HG03108 (cell line): ENCODE results near the gene CYP2W1.

Experiments used
- ATAC-seq: cut with Tn5 transposase; IDR thresholded peaks from one replicate; pipeline ENCODE4 v1.9.1; 2021; ENCODE audit warnings: moderate library complexity; ENCODE audit not compliant: unreplicated experiment

Gene CYP2W1

DNA sequence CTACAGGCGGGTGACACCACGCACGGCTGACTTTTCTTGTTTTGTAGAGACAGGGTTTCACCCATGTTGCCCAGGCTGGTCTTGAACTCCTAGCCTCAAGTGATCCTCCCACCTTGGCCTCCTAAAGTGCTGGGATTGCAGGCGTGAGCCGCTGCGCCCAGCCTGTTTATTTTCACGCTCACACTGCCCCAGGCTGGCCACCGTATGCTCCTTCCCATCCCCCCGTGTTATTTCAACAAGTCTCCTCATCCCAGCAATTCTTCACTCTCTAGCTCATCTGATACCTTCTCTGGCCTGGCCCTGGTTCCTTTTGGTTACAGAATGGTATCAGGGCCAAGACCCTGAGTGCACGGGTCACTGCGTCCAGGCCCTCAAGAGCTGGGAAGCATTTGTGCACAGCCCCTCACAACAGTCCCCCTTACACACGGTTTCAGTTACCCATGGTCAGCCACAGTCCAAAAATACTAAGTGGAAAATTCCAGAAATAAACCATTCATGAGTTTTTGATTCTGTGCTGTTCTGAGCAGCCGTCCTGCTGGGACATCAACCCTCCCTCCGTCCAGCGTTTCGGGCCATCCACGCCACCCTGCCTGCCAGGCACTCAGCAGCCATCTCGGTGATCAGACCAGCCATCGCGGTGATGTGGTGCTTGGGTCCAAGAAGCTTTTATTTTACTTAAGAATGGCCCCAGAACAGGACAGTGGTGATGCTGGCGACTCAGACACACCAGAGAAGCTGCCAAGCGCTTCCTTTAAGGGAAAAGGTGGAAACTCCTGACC, 16.5 kb upstream of the CYP2W1 start:
- ATAC-seq = no peak

DNA sequence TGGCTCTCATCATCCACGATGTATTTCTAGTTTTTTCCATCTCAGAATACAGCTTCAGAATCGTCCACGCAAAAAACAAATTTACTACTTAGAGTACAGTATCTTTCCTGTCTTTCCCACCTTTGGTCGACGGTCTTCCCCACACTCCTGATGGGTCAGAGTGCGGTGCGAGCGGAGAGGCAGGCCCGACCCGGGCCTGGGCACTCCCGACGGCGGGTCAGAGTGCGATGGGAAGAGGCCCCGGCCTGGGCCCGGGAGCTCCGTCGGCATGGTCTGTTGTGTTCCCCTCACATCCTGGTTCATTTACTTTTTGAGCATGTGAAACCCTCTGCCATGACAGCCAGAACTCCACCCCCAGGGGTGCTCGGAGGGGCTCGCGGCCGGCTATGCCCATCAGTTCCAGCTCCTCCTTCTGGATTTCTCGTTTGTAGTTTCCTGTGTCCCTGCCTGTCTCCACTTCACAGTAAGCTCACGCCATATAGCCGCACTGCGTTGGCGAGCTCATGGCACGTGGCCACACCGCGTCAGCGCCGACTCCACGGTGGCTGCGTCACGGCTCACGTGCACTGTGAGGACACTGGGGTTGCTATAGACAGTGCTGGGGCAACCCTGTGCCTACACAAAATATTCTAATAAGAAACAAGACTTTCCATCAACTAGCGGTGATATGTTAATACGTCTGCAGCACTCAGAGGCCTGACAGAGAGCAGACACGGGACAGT, 15.5 kb upstream of the CYP2W1 start:
- no peak for ATAC-seq

DNA sequence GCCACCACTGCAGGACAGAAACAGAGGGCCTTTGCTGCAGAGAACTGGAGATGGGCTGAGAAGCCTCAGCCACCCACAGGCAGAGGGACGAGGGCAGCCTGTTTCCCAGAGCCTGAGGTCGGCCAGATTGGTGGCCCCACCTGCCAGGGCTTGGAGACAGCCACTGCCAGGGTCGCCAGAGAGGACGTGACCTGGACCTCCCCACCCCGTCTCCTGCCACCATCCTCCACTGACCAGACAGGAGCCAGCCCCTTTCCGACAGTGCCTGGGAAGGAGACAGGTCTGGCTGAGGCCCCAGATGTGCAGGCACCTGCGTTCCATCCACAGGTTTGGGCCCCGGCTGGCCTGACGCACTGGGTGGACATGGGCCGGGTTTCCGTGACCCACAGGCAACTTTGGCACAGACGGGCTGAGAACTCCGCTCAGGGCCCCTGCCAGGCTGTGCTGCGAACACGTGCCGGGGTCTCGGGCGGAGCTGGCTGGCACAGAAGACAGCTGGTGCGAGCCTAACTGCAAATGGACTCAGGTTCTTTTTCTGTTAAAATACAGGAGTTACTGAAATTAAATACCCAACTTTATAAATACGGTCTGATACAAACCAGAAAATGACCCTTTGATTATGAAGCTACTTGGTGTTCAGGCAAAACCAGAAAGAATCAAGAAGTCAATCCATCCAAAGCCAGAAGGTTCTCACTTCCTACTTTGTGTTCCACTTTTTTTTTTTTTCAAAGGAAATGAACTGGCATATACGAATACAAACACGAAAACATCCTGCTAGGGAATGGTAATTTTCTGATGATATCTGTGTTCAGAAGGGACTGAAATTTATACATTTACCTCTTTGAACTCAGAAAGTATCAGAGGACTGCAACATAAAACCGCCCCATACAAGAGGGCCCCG, 14.5 kb upstream of the CYP2W1 start:
- no peak for ATAC-seq

- ATAC-seq = no peak
Observed at GRCh38 chr7:969403-969802, 13.6 kb upstream of the CYP2W1 start.

DNA sequence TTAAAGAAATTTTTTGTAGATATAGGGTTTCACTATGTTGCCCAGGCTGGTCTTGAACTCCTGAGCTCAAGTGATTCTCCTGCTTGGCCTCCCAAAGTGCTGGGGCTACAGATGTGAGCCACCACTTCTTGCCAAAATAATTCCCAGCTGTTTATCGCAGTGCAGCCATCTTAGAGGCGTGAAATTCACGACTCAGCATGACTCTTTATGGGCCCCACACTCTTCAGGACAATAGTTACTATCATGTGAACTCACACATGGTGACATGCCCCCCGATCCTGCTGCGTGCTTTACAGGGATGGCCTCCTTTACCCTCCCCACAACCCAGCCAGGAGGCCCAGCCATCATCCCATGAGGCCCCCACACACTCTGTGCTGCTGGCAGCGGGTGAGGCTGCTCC, 12.2 kb upstream of the CYP2W1 start:
- ATAC-seq = no peak

- no peak for ATAC-seq
Observed at GRCh38 chr7:972110-972509, 10.9 kb upstream of the CYP2W1 start.

GRCh38 chr7:972676-973309, 10.2 kb upstream of the CYP2W1 start:
- no peak for ATAC-seq

DNA sequence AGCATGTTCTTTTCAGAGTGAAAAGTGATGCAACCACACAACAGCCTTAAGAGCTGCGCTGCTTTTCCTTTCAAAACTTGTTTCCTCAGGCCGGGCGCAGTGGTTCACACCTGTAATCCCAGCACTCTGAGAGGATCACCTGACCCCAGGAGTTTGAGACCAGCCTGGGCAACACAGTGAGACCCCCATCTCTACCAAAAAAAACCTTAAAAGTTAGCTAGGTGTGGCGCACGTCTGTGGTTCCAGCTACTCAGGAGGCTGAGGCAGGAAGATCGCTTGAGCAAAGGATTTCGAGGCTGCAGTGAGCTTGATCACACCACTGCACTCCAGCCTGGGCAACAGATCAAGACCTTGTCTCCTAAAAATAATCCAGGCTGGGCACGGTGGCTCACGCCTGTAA, 9.7 kb upstream of the CYP2W1 start:
- ATAC-seq = no peak

- ATAC-seq = no peak
Observed at GRCh38 chr7:974172-974571, 8.8 kb upstream of the CYP2W1 start.

DNA sequence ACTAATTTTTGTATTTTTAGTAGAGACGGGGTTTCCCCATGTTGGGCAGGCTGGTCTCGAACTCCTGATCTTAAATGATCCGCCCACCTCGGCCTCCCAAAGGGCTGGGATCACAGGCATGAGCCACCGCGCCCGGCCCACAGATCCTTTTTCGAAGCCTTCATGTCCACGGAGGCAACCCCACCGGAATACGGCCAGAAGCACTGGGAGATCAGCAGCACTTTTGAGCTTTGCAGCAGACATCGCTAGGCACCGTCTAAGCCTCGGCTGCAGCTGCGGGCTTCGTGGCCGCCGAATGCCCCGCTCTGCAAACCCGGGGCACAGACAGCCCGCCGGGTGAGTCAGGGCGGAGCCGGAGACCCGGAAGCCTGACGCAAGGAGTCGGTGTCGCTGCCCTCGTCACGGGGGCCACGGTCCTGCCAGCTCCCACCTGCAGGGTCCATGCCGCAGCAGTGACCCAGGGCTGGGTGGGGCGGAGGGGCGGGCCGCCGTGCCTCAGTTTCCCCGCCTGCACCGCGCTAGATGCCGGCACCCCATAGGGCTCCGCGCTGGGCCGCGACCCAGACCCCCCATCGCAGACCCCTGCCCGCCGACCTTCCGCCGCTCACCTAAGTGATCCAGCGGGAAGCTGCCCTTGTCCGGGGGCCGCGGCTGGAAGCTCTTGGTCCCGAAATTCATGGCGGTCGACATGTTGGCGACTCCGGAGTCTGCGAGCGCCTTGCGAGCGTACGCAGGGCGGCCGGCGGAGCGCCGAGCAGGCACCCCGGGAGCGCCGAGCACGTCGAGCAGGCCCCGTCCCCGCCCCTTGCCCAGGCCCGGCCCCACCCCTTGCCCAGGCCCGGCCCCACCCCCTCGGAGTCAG, 7.9 kb upstream of the CYP2W1 start, which contains the start of gene COX19:
Gene COX19, minus strand, starts transcription at position 730 of the 862 bp plus-strand sequence. Its CDS starts 40 bp downstream, at position 690.
- ATAC-seq = peak; percentile 61

DNA sequence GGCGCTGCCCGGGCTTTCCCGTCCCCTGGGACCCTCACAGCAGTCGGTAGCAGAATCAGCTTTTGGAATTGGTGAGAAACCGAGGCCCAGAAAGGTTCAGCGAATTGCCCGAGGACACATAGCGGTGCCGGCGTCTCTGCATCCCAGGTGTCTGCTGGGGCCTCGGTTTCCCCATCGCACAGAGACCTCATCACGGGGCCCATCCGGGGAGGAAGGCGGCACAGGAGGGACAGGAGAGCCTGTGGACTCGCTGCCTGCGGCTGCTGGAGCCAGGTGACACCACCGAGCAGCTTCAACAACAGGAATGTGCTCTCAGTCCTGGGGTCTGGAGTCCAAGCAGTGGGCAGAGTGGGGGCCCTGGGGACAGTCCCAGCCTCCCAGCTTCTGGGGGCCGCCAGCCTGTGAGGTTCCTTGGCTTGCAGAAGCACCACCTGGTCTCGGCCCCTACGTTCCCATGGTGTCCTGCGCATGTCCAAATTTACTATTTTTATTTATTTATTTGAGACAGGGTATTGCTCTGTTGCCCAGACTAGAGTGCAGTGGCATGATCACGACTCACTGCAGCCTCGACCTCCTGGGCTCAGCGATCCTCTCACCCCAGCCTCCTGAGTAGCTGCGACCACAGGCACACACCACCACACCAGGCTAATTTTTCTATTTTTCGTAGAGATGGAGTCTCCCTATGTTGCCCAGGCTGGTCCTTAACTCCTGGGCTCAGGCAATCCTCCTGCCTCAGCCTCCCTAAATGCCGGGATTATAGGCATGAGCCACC, 7.1 kb upstream of the CYP2W1 start:
- no peak for ATAC-seq

- no peak for ATAC-seq
Observed at GRCh38 chr7:976901-977325, 6.1 kb upstream of the CYP2W1 start.

DNA sequence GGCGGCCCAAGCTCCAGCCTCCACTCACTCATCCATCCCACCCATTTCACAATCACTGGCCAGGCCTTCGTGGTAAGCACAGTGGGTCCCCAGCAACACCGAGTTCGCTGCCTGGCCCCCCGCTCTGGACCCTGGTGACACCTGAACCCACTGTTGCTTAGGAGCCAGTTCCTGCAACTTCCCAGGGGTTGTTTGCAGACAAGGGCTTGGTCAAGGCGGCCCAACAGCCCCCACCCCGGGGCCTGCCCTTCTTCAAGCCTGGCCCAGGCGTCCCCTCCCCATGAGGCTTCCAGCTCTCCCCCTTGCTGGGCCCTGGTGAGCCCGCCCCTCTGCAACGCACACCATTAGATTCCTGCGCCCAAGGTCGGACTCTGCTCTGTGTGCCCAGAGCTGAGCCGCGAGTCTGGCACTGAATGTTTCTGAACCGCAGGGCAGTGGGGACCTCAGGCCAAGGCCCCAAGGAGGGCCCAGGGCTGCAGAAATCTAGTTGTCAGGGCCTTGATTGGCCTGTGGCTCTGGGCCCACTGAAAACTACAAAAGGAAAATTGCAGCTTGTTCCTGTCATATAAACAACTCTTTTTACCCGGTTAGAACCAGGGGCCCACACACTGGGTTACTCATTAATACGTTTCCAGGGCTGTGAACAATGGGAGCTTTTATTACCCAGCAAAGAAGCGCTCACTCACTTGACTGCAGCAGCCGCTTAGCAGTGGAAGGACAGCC, 5.5 kb upstream of the CYP2W1 start:
- ATAC-seq = peak; percentile 44

DNA sequence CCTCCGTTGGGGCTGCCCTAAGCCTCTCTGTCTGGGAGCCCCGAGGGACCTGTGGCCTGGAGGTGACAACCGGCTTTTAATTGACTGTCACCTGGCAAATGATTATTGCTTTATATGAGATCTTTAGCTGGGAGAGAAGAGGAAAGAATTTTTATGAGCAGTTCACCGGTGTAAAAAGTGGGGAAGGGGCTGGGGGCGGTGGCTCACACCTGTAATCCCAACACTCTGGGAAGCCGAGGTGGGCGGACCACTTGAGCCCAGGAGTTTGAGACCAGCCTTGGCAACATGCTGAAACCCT, 5.0 kb upstream of the CYP2W1 start:
- no peak for ATAC-seq

GRCh38 chr7:978416-979091, 4.4 kb upstream of the CYP2W1 start:
- no peak for ATAC-seq

DNA sequence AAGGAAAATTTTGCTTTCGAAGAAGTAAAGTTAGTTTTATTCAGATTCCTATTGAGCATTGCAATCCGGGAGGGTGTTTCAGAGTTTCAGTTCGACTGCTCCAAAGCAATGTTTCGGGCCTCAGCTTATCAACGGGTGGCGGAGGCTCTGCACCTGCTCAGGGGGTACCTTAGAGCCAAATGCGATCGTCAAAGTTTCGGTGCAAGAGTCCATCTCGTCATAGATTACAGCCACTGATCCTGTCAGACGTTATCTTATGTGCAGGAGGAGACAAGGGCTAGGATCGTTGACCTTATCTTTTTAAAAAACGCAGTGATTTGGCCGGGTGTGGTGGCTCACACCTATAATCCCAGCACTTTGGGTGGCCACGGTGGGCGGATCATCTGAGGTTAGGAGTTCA, 3.8 kb upstream of the CYP2W1 start:
- ATAC-seq = no peak

DNA sequence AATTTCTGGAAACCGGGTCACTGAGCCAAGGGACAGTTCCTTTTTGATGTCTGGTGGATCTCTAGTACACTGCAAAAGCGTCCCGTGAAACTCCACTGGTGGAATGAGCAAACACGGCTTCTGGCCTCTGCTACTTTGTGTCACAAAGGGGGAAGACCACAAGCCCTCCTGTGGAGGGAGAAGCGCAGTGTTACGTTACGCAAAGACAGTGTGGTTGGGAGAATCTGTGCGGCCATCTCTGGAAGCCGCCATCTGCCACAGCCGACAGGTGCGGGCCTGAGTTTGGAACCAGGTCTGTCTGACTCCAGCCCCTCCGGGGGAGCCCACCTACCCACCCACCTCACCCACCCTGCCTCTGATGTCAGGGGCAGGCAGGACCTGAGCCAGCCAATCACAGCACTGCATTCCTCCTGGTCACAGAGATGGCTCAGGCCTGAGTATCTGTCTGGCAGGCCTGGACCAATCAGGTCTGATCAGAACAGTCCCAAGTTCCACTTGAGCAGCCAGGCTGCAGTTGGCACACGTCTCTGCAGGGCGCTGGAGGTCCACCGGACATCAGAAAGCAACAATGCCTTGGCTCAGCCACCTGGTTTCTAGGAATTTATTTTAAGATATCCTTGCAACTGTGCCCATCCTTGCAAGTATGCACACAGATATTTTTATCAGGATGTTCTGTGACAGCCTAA, 3.0 kb upstream of the CYP2W1 start:
- ATAC-seq = no peak
